T-helper 17 cell (primary cell): ENCODE measurements around the gene KIF5C. TPM values are rescaled to one million over a fixed set of nuclear protein-coding genes. Genes with fewer than 3 reads are reported as not detected.
A peak's percentile ranks its signal among the peaks of the same experiment; 100 is the strongest.

Experiments
- ATAC-seq: fragments of 150-1000 bp; cut with Tn5 transposase; 2 replicates; pipeline ENCODE4 v1.10.0; 2021; ENCODE audit warnings: mild to moderate bottlenecking, moderate library complexity
- DNase-seq, 3 donors: peaks; one replicate each; pipeline versions ENCODE4 v3.0.0 to v3.0.0-alpha.2; 2020 to 2021
- H3K9me3 ChIP-seq: one replicate; pipeline ENCODE4 v1.7.0; 2013; ENCODE audit warnings: low read length, mild to moderate bottlenecking; ENCODE audit not compliant: control insufficient read depth, poor library complexity, severe bottlenecking
- H3K27ac Mint-ChIP-seq: one replicate; pipeline ENCODE4 v1.8.0; 2022; ENCODE audit warnings: mild to moderate bottlenecking, moderate library complexity, mixed read lengths
- H3K27me3 Mint-ChIP-seq: one replicate; pipeline ENCODE4 v1.8.0; 2022; ENCODE audit warnings: mixed read lengths
- H3K36me3 Mint-ChIP-seq: one replicate; pipeline ENCODE4 v1.8.0; 2022; ENCODE audit warnings: low read depth, mixed read lengths
- H3K4me1 Mint-ChIP-seq: one replicate; pipeline ENCODE4 v1.8.0; 2022; ENCODE audit warnings: mild to moderate bottlenecking, mixed read lengths
- H3K4me3 Mint-ChIP-seq: one replicate; pipeline ENCODE4 v1.8.0; 2022; ENCODE audit warnings: mild to moderate bottlenecking, moderate library complexity, mixed read lengths
- total RNA-seq, 4 donors: library from RNA in 2 of 4; stranded (reverse) in 2 of 4; gene quantifications; one replicate each; pipeline ENCODE4 v1.2.3 and lab custom pipeline; 2022 to 2026

Gene KIF5C
- total RNA-seq, 2 donors from 2014 or later, result 32.0 to 41.6 TPM

GRCh38 chr2:149028377-149028776 lies 153.3 kb downstream of the KIF5C start:
- no peak overlapping the region for H3K27ac Mint-ChIP-seq
- H3K4me3 Mint-ChIP-seq, result no peak overlapping the region
- no peaks in the 10 kb centered on the region for H3K9me3 ChIP-seq
- no peaks in the 10 kb centered on the region for H3K36me3 Mint-ChIP-seq
- H3K27me3 Mint-ChIP-seq, result peaks cover under 1% of the 10 kb centered on the region
- ATAC-seq (no peak), DNase-seq (no peak)
- peaks cover 4% of the 10 kb centered on the region for H3K4me1 Mint-ChIP-seq

GRCh38 chr2:149028891-149029290 lies 153.9 kb downstream of the KIF5C start:
- H3K4me1 Mint-ChIP-seq, result peaks cover 4% of the 10 kb centered on the region

GRCh38 chr2:149029307-149029965 lies 154.4 kb downstream of the KIF5C start:
- Mint-ChIP-seq H3K4me1 (peaks cover 4% of the 10 kb centered on the region), H3K4me3 (no peak overlapping the region), H3K27me3 (peaks cover 4% of the 10 kb centered on the region), H3K27ac (no peak overlapping the region), H3K36me3 (peaks cover 2% of the 10 kb centered on the region)
- no peak for ATAC-seq
- no peaks in the 10 kb centered on the region for H3K9me3 ChIP-seq
- DNase-seq, result no peak

More at GRCh38 chr2:149028891-149029290, 153.9 kb downstream of the KIF5C start:
- H3K36me3 Mint-ChIP-seq, result peaks cover 2% of the 10 kb centered on the region
- DNase-seq, result no peak
- peaks cover 4% of the 10 kb centered on the region for H3K27me3 Mint-ChIP-seq
- no peak for ATAC-seq
- H3K4me3 Mint-ChIP-seq, result no peak overlapping the region
- no peaks in the 10 kb centered on the region for H3K9me3 ChIP-seq
- H3K27ac Mint-ChIP-seq, result no peak overlapping the region

DNA sequence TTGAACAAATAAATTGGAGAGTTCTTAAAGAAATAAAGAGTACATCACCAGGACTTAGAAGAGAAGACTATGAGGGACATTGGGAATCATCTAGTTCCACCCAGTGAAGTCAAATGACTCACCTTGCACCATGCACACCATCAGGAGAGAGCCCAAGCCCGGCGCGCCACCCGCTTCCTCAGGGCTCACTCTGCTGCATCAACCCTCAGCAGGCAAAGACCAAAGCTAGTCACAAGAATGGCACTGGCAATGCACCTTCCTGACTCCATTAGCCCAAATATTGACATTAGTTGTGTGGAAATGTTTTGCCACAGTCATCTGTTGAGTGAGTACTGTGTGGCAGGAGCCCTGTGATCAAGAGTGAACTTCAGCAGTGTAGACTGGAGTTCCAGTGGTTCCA lies 156.4 kb downstream of the KIF5C start:
- Mint-ChIP-seq H3K4me3 (no peak overlapping the region), H3K36me3 (peaks cover 2% of the 10 kb centered on the region), H3K27ac (no peak overlapping the region), H3K4me1 (peaks cover 4% of the 10 kb centered on the region), H3K27me3 (peaks cover 7% of the 10 kb centered on the region)
- ATAC-seq (no peak), DNase-seq (no peak)
- no peaks in the 10 kb centered on the region for H3K9me3 ChIP-seq

- H3K27ac Mint-ChIP-seq, result no peak overlapping the region
- H3K36me3 Mint-ChIP-seq, result peaks cover 5% of the 10 kb centered on the region
- H3K4me1 Mint-ChIP-seq, result peaks cover 4% of the 10 kb centered on the region
- peaks cover 23% of the 10 kb centered on the region for H3K27me3 Mint-ChIP-seq
- H3K9me3 ChIP-seq, result no peaks in the 10 kb centered on the region
- no peak for ATAC-seq
- H3K4me3 Mint-ChIP-seq, result no peak overlapping the region
- no peak for DNase-seq
Observed at GRCh38 chr2:149033716-149034115, 158.7 kb downstream of the KIF5C start.

- Mint-ChIP-seq H3K27me3 (peaks cover 24% of the 10 kb centered on the region), H3K27ac (no peak overlapping the region), H3K4me3 (no peak overlapping the region), H3K36me3 (peaks cover 5% of the 10 kb centered on the region), H3K4me1 (peaks cover 4% of the 10 kb centered on the region)
- no peak for ATAC-seq
- no peaks in the 10 kb centered on the region for H3K9me3 ChIP-seq
- DNase-seq, result no peak
Observed at GRCh38 chr2:149034406-149034805, 159.4 kb downstream of the KIF5C start.

- H3K27me3 Mint-ChIP-seq, result peaks cover 47% of the 10 kb centered on the region
- peak overlapping the region; percentile 41 for H3K4me3 Mint-ChIP-seq
- DNase-seq, result no peak
- H3K9me3 ChIP-seq, result no peaks in the 10 kb centered on the region
- peaks cover 5% of the 10 kb centered on the region for H3K36me3 Mint-ChIP-seq
- H3K4me1 Mint-ChIP-seq, result peaks cover 5% of the 10 kb centered on the region
- H3K27ac Mint-ChIP-seq, result no peak overlapping the region
- no peak for ATAC-seq
Observed at GRCh38 chr2:149036507-149037293, 161.7 kb downstream of the KIF5C start.

- no peak for DNase-seq
- H3K4me3 Mint-ChIP-seq, result no peak overlapping the region
- H3K4me1 Mint-ChIP-seq, result peaks cover 2% of the 10 kb centered on the region
- H3K27ac Mint-ChIP-seq, result no peak overlapping the region
- H3K27me3 Mint-ChIP-seq, result peaks cover 58% of the 10 kb centered on the region
- ATAC-seq, result no peak
- H3K9me3 ChIP-seq, result no peaks in the 10 kb centered on the region
- H3K36me3 Mint-ChIP-seq, result peaks cover 5% of the 10 kb centered on the region
Observed at GRCh38 chr2:149037851-149038250, 162.8 kb downstream of the KIF5C start.

GRCh38 chr2:149038442-149039212 lies 163.6 kb downstream of the KIF5C start, which contains the start of gene LYPD6B:
Gene LYPD6B (plus strand): TSS chr2:149038699. CDS start chr2:149130949, 92,250 bp downstream.
- H3K36me3 Mint-ChIP-seq, result peaks cover 4% of the 10 kb centered on the region
- H3K4me3 Mint-ChIP-seq, result peak within 1 kb of the TSS; percentile 63
- DNase-seq, result peak in 1 of 3 donors; percentile 12
- H3K4me1 Mint-ChIP-seq, result peaks cover 2% of the 10 kb centered on the region
- no peak within 1 kb of the TSS for H3K27ac Mint-ChIP-seq
- no peaks in the 10 kb centered on the region for H3K9me3 ChIP-seq
- ATAC-seq, result peak; percentile 73
- peaks cover 56% of the 10 kb centered on the region for H3K27me3 Mint-ChIP-seq

DNA sequence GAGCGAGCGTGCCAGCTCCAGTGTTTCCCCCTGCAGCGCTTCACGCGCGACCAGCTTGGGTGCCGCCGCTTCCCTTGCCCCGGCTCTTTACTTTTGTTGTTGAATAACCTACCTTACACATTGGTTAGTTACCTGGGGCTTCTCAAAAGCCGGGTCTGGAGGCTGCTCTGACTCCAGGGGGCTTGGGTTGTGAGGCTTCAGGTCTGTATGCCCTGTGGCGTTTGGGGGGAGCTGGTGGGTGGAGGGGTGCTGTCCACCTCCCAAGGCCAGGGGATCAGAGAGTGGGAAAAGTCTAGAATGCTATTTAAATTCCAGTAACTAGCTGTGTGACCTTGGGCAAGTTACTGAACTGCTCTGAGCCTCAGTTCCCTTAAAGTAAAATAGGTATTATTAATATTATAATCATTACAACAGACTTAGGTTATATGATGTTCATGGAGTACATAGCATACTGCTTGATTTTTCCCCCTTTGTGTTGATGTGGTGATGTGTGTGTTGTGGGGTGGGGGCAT lies 164.2 kb downstream of the KIF5C start:
- peaks cover 2% of the 10 kb centered on the region for H3K4me1 Mint-ChIP-seq
- ATAC-seq, result no peak
- peaks cover 55% of the 10 kb centered on the region for H3K27me3 Mint-ChIP-seq
- no peaks in the 10 kb centered on the region for H3K9me3 ChIP-seq
- no peak for DNase-seq
- H3K4me3 Mint-ChIP-seq, result peak overlapping the region; percentile 63
- peaks cover 3% of the 10 kb centered on the region for H3K36me3 Mint-ChIP-seq
- H3K27ac Mint-ChIP-seq, result no peak overlapping the region

DNA sequence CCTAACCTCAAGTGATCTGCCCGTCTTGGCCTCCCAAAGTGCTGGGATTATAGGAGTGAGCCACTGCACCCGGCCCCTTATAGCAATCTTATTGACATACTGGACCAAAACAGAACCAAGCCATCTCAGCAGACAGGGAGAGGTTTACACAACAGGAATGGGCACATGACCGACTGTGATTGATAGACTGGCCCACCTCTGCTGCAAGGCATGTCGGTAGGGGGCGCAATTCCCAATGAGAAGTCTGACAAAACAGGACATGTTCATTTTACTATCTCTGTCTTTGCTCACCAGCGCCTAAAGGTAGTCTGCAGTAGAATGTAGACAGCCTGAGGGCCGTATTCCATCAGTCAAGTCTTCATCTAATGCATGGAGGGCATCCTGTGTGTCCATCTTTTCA lies 165.4 kb downstream of the KIF5C start:
- DNase-seq (peak in 2 of 3 donors; percentile 26 to 41), ATAC-seq (peak; percentile 37)
- peaks cover 3% of the 10 kb centered on the region for H3K36me3 Mint-ChIP-seq
- no peak overlapping the region for H3K27ac Mint-ChIP-seq
- no peaks in the 10 kb centered on the region for H3K9me3 ChIP-seq
- H3K4me3 Mint-ChIP-seq, result no peak overlapping the region
- H3K4me1 Mint-ChIP-seq, result peaks cover 2% of the 10 kb centered on the region
- peaks cover 55% of the 10 kb centered on the region for H3K27me3 Mint-ChIP-seq

DNA sequence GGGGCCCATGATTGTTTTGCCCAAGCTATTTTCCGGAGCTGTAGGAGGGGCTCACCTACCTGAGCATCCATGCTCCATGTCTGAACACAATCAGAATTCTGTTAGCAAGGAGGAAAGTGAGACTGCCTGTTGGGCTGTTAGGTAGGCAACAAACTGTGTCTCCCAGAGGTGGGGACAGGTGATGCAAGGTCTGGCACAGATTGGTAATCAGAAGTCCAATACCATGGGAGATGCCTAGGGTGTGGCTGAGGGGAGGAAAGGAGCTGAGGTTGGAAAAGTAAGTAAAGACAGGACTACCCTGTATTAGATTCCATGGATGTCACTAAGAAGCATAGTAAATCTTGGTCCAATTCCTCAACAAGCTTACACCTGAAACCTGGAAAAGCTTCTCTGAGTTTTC lies 166.5 kb downstream of the KIF5C start:
- H3K27me3 Mint-ChIP-seq, result peaks cover 51% of the 10 kb centered on the region
- H3K9me3 ChIP-seq, result no peaks in the 10 kb centered on the region
- no peak overlapping the region for H3K27ac Mint-ChIP-seq
- no peak for ATAC-seq
- H3K36me3 Mint-ChIP-seq, result peaks cover 3% of the 10 kb centered on the region
- no peak overlapping the region for H3K4me3 Mint-ChIP-seq
- DNase-seq, result no peak
- peaks cover 2% of the 10 kb centered on the region for H3K4me1 Mint-ChIP-seq

DNA sequence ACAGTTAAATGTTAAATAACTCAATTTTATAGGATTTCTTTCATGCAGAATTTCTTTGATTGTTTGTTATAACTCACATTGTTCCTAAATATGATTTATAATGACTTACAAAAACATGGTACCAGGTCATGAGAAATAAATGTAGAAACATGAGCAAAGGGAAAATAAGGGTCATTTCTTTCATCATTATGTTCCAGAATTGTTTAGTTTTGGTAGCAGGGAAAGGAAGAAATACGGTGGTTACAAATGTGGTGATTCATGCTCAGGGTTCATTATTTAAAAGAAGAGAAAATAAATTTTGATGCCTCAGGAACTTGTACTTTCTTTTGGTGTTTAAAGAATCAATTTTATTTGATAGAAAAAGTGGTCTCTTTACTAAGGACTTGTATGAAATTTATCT lies 167.9 kb downstream of the KIF5C start:
- no peak for DNase-seq
- Mint-ChIP-seq H3K4me3 (no peak overlapping the region), H3K27ac (no peak overlapping the region), H3K27me3 (peaks cover 37% of the 10 kb centered on the region), H3K36me3 (peaks cover 2% of the 10 kb centered on the region), H3K4me1 (peaks cover 2% of the 10 kb centered on the region)
- peaks cover 4% of the 10 kb centered on the region for H3K9me3 ChIP-seq
- ATAC-seq, result no peak
